Middle frontal gyrus (tissue), 1 donor: ENCODE results near the gene KCNJ3.
"Not testable (repeated sequence)": the region's sequence is repeated elsewhere in the genome, so short reads cannot be mapped to it uniquely, and the experiment has no call there.

ENCODE experiments used
- DNase-seq: peaks from one replicate; pipeline ENCODE4 v3.0.0-alpha.2; 2015; ENCODE audit warnings: low spot score; ENCODE audit errors: extremely low spot score

Gene KCNJ3

GRCh38 chr2:154844513-154844912, 146.0 kb downstream of the KCNJ3 start:
- no peak for DNase-seq

- DNase-seq = no peak
Observed at GRCh38 chr2:154846842-154847241, 148.3 kb downstream of the KCNJ3 start.

- DNase-seq = no peak
Observed at GRCh38 chr2:154849482-154849881, 151.0 kb downstream of the KCNJ3 start.

- DNase-seq = no peak
Observed at GRCh38 chr2:154850532-154850931, 152.0 kb downstream of the KCNJ3 start.

- no peak for DNase-seq
Observed at GRCh38 chr2:154855138-154855537, 156.6 kb downstream of the KCNJ3 start.

GRCh38 chr2:154867151-154867550, 168.7 kb downstream of the KCNJ3 start:
- not testable (repeated sequence) for DNase-seq

GRCh38 chr2:154875999-154876398, 177.5 kb downstream of the KCNJ3 start:
- no peak for DNase-seq

- DNase-seq = no peak
Observed at GRCh38 chr2:154882725-154883124, 184.2 kb downstream of the KCNJ3 start.

- no peak for DNase-seq
Observed at GRCh38 chr2:154886316-154886715, 187.8 kb downstream of the KCNJ3 start.

- DNase-seq = no peak
Observed at GRCh38 chr2:154898269-154898668, 199.8 kb downstream of the KCNJ3 start.

- DNase-seq = no peak
Observed at GRCh38 chr2:154901063-154901462, 202.6 kb downstream of the KCNJ3 start.
